GM12891 (cell line): ENCODE results near the gene PSMD13.
A peak's percentile ranks its signal among the peaks of the same experiment; 100 is the strongest.
"Not testable (repeated sequence)": the region's sequence is repeated elsewhere in the genome, so short reads cannot be mapped to it uniquely, and the experiment has no call there.

Source experiments
- DNase-seq: peaks from one replicate; pipeline ENCODE4 v3.0.0; 2011; ENCODE audit warnings: low spot score; ENCODE audit not compliant: insufficient read length
- FAIRE-seq: peaks from 2 replicates; lab custom pipeline; 2011; peaks lifted over from hg19 to GRCh38; lab: Jason Lieb, UNC
- PAX5 ChIP-seq: IDR thresholded peaks from 2 replicates; pipeline ENCODE4 v1.6.1; 2011; ENCODE audit warnings: low read length, moderate library complexity, mild to moderate bottlenecking; ENCODE audit not compliant: insufficient read depth, severe bottlenecking
- POLR2A ChIP-seq: IDR thresholded peaks from 2 replicates; pipeline ENCODE4 v1.6.1; 2011; ENCODE audit warnings: low read depth, low read length, control low read depth
- POLR2AphosphoS5 ChIP-seq: IDR thresholded peaks from 2 replicates; pipeline ENCODE4 v1.6.1; 2011; ENCODE audit warnings: low read depth, low read length, control low read depth
- POU2F2 ChIP-seq: IDR thresholded peaks from 2 replicates; pipeline ENCODE4 v1.6.1; 2011; ENCODE audit warnings: low read depth, mild to moderate bottlenecking, control low read depth, low read length, moderate library complexity
- SPI1 ChIP-seq: IDR thresholded peaks from 2 replicates; pipeline ENCODE4 v1.6.1; 2011; ENCODE audit warnings: low read depth, low read length, control low read depth
- TAF1 ChIP-seq: IDR thresholded peaks from 2 replicates; pipeline ENCODE4 v1.6.1; 2011; ENCODE audit warnings: low read depth, low read length, control low read depth

PSMD13 gene

DNA sequence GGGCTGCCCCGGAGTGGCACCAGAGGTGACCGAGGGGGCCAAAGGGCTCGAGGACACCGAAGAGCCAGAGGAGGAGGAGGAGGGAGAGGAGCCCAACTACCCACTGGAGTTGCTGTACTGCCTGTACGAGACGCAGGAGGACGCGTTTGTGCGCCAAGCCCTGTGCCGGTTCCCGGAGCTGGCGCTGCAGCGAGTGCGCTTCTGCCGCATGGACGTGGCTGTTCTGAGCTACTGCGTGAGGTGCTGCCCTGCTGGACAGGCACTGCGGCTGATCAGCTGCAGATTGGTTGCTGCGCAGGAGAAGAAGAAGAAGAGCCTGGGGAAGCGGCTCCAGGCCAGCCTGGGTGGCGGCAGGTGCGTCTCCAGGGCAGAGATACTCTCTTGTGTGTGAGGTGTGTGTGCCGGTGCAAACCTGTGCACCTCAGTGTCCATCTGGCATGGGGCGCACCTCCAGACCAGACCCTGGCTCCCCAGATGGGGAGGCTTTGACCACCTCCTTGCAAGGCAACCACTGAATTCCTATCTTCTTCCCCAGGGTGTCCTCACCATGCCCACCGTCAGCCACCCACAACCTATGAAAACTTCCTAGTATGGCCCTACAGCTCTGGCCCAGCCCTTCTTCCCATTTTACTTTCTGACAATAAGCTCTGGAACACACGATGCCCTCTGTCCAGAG is 44.8 kb downstream of the PSMD13 start:
- FAIRE-seq (no peak), DNase-seq (no peak)
- TF ChIP-seq PAX5 (no peak), POLR2AphosphoS5 (no peak), TAF1 (no peak), SPI1 (no peak)

DNA sequence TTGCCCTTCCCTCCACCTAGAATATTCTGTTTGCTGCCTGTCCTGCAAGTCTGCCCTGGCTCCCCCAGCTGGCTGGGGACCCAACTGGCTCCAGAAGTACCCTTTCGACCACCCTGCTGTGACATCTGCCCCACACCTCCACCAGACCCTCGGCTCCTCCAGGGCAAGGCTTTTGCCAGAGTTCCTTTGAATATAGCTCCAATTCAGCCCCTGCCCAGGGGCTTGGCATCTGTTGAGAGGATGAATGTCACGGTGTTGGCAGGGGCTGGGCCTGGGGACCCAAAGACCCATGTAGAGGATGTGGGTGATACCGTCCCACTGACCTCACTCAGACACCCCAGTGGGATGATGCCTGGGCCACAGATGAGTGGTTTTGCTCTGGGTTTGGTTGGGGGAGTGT is 45.4 kb downstream of the PSMD13 start:
- TF ChIP-seq SPI1: no peak
- no peak for TF ChIP-seq POLR2A
- TF ChIP-seq POLR2AphosphoS5: no peak
- TF ChIP-seq TAF1: no peak
- no peak for TF ChIP-seq PAX5
- TF ChIP-seq POU2F2: no peak
- DNase-seq: no peak
- FAIRE-seq: no peak

DNA sequence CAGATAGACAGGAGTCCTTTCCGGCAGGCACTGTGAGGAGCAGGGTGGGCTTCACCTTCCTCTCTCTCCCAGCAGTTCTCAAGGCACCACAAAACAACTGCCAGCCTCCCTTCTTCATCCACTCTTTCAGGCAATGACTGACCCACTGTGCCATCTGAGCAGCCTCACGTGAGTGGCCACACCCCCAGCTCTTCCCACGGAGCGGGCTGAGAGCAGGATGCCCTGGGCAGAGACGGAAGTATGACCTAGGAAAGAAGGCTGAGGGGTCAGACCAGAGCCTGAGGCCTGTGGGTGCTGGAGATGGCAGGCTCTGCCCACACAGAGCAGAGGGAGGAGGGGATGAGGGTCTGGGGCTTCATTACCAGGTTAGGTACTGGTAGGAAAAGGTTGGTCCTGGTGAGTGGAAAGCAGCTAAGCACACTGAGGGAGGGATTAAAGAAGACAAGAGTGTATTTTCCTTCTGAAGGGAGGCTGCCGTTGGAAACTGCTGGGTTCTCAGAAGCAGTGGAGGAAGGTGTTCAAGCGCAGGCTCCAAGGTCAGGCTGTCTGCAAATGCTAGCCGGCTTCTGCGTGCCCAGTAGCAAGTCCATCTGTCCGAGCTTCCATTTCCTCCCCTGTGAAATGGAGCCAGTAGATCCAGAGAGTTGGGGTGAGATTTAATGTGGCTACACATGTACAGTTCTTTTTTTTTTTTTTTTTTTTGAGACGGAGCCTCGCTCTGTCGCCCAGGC is 46.0 kb downstream of the PSMD13 start:
- FAIRE-seq (no peak), DNase-seq (no peak)
- no peak for TF ChIP-seq POLR2A
- no peak for TF ChIP-seq PAX5
- no peak for TF ChIP-seq POU2F2
- no peak for TF ChIP-seq TAF1
- TF ChIP-seq SPI1: no peak
- TF ChIP-seq POLR2AphosphoS5: no peak

DNA sequence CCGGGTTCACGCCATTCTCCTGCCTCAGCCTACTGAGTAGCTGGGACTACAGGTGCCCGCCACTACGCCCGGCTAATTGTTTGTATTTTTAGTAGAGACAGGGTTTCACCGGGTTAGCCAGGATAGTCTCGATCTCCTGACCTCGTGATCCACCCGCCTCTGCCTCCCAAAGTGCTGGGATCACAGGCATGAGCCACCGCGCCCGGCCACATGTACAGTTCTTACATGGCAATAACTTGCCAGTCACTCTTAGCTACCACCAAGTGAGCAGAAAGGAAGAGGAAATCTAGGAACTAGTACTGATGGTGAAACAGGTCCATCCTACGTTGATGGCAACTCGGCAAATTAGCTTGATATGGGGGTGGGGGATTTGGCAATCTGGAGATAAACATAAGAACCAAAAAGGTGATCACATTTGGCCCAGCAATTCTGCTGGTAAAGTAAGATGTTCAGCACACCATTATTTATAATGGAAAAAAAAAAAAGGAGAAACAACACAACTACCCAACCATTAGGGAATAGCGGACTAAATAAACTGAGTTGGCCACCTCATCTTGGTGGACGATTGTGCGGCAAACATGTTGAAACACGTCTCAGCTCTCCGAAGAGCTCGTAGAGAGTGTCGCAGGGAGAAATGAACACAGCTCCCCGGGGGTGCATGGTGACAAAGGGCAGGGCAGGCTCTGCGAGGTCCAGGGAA is 46.8 kb downstream of the PSMD13 start:
- TF ChIP-seq POLR2A (no peak), POLR2AphosphoS5 (no peak), POU2F2 (no peak), PAX5 (no peak), TAF1 (no peak), SPI1 (no peak)
- DNase-seq: no peak
- FAIRE-seq: no peak

- FAIRE-seq: no peak
- DNase-seq: no peak
- TF ChIP-seq TAF1: no peak
- TF ChIP-seq PAX5: no peak
- TF ChIP-seq POLR2AphosphoS5: no peak
- TF ChIP-seq SPI1: no peak
- TF ChIP-seq POLR2A: no peak
- no peak for TF ChIP-seq POU2F2
Observed at GRCh38 chr11:284105-285020, 47.6 kb downstream of the PSMD13 start.

DNA sequence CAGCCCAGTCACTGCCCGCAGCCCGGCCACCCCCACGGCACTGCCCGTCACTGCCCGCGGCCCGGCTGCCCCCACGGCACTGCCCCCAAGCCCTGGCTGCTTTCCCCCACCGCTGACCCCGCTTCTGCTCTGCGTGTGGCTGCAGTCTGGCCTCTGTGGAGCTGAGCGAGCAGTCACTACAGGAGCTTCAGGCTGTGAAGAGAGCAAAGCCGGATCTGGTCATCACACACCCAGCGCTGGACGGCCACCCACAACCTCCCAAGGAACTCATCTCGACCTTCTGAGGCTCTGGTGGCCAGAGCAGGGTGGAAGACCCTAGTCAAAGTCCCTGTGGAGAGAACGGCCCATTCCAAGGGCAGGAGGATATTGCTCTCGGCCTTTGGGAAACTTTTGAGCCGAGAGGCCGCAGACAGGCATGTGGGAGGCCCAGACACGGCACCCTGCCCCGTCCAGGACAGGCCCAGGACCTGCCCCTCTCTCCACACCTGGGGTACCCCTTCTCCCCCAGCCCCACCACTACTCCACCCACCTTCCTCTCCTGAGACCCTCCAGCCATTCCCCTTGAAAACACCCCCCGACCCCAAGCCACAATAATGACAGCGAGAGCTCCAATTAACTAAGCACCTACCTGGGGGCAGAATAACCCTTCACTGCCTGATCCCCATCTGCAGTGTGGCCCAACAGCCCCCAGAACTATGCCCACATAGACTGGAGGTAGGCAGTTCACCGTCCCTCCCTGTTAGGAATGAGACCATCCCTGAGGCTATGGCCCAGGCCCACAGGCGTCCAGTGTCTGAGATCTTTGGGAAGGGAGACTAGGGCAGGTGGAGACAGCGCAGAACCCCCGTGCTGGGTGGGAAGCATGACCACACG is 48.5 kb downstream of the PSMD13 start:
- FAIRE-seq (no peak), DNase-seq (peak; percentile 11)

GRCh38 chr11:285894-286220 is 49.1 kb downstream of the PSMD13 start:
- DNase-seq (peak; percentile 20), FAIRE-seq (no peak)
- TF ChIP-seq POU2F2 (no peak), PAX5 (no peak), SPI1 (no peak), POLR2AphosphoS5 (no peak), POLR2A (no peak), TAF1 (no peak)

More for the DNA sequence above, 48.5 kb downstream of the PSMD13 start:
- TF ChIP-seq PAX5 (no peak), POLR2AphosphoS5 (no peak), TAF1 (no peak), POLR2A (no peak), POU2F2 (no peak), SPI1 (no peak)

- FAIRE-seq: not testable (repeated sequence)
Observed at GRCh38 chr11:286977-287820, 50.4 kb downstream of the PSMD13 start.

More at GRCh38 chr11:286977-287820, 50.4 kb downstream of the PSMD13 start:
- peak; percentile 29 for DNase-seq
